ENCODE measurements around the gene MYDGF. TPM values are rescaled to one million over a fixed set of nuclear protein-coding genes. Genes with fewer than 3 reads are reported as not detected.
A peak's percentile ranks its signal among the peaks of the same experiment; 100 is the strongest.

Gene MYDGF
- total RNA-seq, 1 donor from 2014 or later, result 314 TPM

GRCh38 chr19:4660181-4660791 lies 9.9 kb downstream of the MYDGF start:
- Histone ChIP-seq H3K4me3 (ENCODE audit: low read depth, low read length) (no peak overlapping the region), H3K27me3 (ENCODE audit: control insufficient read depth, insufficient read depth, low read length) (no peaks in the 10 kb centered on the region), H3K36me3 (ENCODE audit: control insufficient read depth, insufficient read depth, low read length) (peaks cover 32% of the 10 kb centered on the region)
- FAIRE-seq, result no peak
- TF ChIP-seq, protein P1, sequence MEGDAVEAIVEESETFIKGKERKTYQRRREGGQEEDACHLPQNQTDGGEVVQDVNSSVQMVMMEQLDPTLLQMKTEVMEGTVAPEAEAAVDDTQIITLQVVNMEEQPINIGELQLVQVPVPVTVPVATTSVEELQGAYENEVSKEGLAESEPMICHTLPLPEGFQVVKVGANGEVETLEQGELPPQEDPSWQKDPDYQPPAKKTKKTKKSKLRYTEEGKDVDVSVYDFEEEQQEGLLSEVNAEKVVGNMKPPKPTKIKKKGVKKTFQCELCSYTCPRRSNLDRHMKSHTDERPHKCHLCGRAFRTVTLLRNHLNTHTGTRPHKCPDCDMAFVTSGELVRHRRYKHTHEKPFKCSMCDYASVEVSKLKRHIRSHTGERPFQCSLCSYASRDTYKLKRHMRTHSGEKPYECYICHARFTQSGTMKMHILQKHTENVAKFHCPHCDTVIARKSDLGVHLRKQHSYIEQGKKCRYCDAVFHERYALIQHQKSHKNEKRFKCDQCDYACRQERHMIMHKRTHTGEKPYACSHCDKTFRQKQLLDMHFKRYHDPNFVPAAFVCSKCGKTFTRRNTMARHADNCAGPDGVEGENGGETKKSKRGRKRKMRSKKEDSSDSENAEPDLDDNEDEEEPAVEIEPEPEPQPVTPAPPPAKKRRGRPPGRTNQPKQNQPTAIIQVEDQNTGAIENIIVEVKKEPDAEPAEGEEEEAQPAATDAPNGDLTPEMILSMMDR (IDR thresholded peaks at IDR 0.05; ENCODE audit: insufficient read depth, low read length, severe bottlenecking), result peak; percentile 18
- no peak for DNase-seq (ENCODE audit: low read depth)

- H3K36me3 ChIP-seq (ENCODE audit: control insufficient read depth, insufficient read depth, low read length), result peaks cover 22% of the 10 kb centered on the region
- no peak for DNase-seq (ENCODE audit: low read depth)
- no peak overlapping the region for H3K4me3 ChIP-seq (ENCODE audit: low read depth, low read length)
- no peak for FAIRE-seq
- TF ChIP-seq, protein P1 (IDR thresholded peaks at IDR 0.05; ENCODE audit: insufficient read depth, low read length, severe bottlenecking), result no peak
- H3K27me3 ChIP-seq (ENCODE audit: control insufficient read depth, insufficient read depth, low read length), result no peaks in the 10 kb centered on the region
Observed at GRCh38 chr19:4657835-4658234, 12.3 kb downstream of the MYDGF start.

DNA sequence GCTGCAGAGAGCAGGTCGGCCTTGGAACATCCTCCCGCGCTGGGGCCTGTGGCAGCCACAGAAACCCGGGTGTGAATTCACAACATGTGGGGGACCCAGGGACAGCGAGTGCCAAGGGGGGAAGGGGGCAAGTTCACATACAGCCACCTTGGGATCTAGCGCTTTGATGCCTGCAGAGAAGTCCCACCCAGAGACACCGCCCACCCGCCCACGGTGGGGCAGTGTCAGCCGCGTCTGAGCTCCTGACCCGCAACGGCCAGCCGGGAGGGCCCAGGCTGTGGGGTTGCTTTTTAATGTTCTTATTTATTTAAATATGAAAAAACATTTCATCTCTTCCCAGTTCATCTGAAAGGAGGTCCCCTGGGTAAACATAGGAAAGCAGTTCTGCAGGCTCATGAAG lies 12.9 kb downstream of the MYDGF start:
- DNase-seq (ENCODE audit: low read depth) (no peak), FAIRE-seq (no peak)
- Histone ChIP-seq H3K36me3 (ENCODE audit: control insufficient read depth, insufficient read depth, low read length) (peaks cover 20% of the 10 kb centered on the region), H3K4me3 (ENCODE audit: low read depth, low read length) (no peak overlapping the region), H3K27me3 (ENCODE audit: control insufficient read depth, insufficient read depth, low read length) (no peaks in the 10 kb centered on the region)
- TF ChIP-seq, protein P1 (IDR thresholded peaks at IDR 0.05; ENCODE audit: insufficient read depth, low read length, severe bottlenecking), result no peak

DNA sequence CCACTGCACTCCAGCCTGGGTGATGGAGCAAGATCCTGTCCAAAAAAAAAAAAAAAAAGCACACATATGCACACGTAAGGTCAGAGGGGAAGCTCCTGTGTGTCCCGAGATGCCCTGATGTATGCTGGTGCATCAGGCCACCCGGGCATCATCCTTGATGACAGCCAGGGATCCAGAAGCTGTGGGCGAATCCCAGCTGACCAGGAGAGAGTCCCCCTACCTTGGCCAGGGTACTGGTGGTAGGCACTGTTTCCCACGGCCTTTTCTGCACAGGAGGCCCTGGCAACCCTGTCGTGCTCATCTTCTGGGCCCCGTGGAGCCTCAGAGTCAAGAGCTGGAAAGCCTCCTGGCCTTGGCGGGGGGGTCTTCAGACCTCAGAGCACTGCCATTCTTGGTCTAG lies 14.0 kb downstream of the MYDGF start:
- TF ChIP-seq, protein P1 (IDR thresholded peaks at IDR 0.05; ENCODE audit: insufficient read depth, low read length, severe bottlenecking), result no peak
- no peak overlapping the region for H3K4me3 ChIP-seq (ENCODE audit: low read depth, low read length)
- DNase-seq (ENCODE audit: low read depth), result no peak
- peaks cover 13% of the 10 kb centered on the region for H3K36me3 ChIP-seq (ENCODE audit: control insufficient read depth, insufficient read depth, low read length)
- FAIRE-seq, result no peak
- H3K27me3 ChIP-seq (ENCODE audit: control insufficient read depth, insufficient read depth, low read length), result no peaks in the 10 kb centered on the region

DNA sequence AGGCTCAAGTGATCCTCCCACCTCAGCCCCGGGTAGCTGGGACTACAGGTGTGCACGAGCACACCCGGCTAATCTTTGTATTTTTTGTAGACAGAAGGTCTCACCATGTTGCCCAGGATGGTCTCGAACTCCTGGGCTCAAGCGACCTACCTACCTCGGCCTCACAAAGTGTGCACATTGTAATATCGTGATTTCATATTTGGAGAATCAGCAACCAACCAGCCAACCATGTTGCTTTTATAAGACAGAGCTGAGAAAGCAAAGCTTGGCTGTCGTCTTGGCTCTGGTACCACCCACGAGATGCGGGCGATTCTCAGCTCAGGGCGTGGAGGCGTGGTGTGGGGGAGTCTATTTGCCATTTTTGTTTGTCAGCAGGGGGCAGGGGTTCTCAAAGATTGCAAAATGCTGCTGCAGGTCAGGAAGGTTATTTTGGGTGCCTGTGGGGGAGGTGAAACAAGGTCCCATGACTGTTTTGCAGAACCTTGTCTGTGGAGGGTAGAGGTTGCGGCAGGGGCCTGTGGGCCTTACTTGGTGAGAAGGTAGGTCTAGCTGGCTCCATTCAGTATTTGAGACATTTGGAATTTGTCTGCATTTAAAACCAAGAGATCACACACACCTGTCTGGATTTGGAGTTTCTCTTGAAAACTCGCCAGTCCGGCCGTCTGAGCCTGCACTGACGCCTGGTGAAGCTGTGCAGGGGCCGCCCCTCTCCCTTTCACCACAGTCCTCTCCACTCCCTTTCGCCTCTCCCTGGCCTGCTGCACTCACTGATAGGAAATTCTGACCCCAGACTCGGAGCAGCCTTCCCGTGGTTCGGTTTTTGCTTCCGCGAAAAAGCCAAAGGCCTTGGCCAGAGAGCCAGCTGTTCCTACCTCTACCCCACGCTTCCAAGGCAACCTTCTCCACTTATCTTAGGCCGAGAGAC lies 15.4 kb downstream of the MYDGF start:
- TF ChIP-seq, protein P1 (IDR thresholded peaks at IDR 0.05; ENCODE audit: insufficient read depth, low read length, severe bottlenecking), result no peak
- H3K27me3 ChIP-seq (ENCODE audit: control insufficient read depth, insufficient read depth, low read length), result no peaks in the 10 kb centered on the region
- no peak for FAIRE-seq
- DNase-seq (ENCODE audit: low read depth), result no peak
- H3K4me3 ChIP-seq (ENCODE audit: low read depth, low read length), result no peak overlapping the region
- H3K36me3 ChIP-seq (ENCODE audit: control insufficient read depth, insufficient read depth, low read length), result peaks cover 9% of the 10 kb centered on the region

Data from bronchial epithelial cell (primary cell).